GM21390 (cell line): Measurements from ENCODE around the gene SRPK2.

Experiments
- ATAC-seq: cut with Tn5 transposase; IDR thresholded peaks from one replicate; pipeline ENCODE4 v1.9.1; 2021; ENCODE audit not compliant: unreplicated experiment

The SRPK2 gene

DNA sequence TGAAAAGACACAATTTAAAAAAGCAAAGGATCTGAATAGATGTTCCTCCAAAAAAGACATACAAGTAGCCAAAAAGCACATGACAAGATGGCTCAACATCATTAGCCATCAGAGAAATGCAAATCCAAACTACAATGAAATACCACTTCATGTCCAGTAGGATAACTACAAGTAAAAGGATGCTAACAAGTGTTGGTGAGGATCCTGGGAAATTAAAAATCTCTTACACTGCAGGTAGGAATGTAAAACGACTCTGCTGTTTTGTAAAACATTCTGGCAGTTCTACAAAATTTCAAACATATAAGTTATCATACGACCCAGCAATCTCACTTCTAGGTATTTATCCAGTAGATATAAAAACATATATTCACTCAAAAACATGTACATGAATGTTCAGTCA, 161.3 kb downstream of the SRPK2 start:
- ATAC-seq: no peak

DNA sequence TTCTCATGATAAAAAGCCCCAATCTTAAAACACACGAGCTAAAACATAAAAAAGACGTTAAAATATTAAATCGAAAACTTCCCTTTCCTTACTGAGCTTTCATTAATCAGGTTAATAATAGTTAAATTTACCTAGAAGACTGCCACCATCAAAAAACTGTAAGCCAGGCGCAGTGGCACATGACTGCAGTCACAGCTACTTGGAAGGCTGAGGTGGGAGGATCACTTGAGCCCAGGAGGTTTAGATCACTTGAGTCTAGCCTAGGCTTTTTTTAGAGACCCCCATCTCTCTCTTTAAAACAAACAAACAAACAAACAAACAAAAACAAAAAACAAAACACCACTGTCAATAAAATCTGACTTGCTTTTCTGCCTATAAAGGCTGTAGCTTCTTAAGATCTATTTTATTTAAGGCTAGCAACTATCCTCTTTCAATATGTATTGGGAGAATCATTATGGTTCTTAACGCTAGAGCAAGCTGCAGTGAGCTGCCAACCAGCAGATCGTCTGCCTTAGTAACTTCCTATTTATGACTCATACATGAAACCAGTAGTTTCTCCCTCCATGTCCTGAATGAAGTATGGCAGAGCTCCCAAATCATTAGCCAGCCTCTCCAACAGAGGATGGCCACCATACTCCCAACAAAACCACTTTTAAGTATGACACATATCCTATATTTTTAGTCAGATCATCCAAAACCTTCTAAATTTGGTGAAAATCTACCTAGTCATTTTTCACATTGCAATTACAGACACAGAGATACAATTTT, 163.7 kb downstream of the SRPK2 start:
- ATAC-seq: peak; percentile 91

DNA sequence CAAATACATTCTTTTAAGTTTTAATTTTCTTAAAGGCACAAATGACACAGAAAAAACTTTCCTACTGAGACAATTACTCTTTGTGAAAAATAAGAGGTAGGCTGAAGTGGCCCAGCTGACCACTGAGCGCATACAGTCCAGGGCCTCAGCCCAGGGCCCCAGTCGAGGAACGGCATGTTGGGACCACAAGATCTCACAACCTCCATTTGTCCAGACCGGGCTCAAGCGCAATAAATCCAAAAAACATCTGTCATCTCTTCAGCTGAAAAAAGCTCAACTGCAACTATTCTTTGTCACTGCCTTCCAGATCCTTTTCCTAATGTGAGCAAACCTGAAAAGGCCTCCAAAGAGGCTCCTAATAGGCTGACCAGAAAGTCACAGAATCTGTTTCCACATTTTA, 165.8 kb downstream of the SRPK2 start:
- no peak for ATAC-seq

GRCh38 chr7:105219771-105220160, 169.0 kb downstream of the SRPK2 start:
- no peak for ATAC-seq

DNA sequence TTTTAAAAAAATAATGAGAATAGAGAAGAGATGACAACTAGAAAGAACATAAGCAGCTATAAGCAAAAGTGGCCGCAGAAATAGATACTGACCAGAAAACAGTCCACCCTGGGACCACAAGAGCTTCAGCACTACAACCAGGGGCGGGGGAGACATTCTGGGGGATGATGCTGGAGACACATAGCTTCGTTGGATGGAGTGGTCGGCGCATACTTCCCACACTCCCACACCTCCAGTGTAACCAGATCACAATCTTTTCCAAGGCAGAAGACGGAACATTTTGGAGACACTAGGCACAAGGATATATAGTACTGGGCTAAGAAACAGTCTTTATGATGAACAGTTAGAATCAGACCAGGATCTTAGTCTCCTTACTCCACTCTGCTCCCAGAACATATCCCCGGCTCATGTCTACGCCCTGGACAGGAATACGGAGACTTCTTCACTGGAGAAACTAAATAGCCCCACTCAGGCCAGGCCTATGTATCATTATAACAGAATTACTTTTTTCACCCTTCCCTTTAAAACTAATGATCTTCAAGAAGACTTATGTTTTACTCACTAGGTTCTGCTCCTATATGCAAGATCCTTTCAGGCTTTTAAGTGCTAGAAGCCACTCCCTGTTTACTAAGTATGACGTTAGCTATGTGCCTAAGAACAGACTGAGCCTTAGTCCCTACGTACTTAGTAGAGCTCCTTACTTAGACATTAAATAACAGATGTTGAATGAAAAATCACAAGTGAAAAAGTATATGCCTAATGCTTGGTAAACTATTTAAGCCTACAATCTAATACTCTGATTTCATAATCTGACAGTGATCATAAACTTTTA, 169.6 kb downstream of the SRPK2 start:
- ATAC-seq: no peak

DNA sequence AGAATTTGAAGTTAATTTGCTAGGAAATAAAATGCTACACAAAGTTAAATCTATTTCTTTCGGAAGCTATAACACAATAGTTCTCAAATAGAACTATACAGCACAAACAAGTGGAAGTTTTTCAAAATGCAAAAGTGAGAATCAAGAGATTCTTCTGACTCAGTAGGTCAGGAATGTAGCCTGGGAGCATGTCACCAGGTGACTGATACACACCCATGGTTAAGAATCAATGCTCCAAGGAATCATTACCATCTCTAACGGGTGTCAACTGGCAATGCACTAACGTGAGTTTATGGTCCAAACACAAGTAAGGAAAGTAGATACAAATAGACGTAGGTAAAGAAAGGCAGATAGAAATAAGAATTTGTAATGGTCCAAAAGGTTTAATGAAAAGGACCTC, 170.5 kb downstream of the SRPK2 start:
- ATAC-seq: no peak

GRCh38 chr7:105216786-105217185, 171.9 kb downstream of the SRPK2 start:
- ATAC-seq: no peak

DNA sequence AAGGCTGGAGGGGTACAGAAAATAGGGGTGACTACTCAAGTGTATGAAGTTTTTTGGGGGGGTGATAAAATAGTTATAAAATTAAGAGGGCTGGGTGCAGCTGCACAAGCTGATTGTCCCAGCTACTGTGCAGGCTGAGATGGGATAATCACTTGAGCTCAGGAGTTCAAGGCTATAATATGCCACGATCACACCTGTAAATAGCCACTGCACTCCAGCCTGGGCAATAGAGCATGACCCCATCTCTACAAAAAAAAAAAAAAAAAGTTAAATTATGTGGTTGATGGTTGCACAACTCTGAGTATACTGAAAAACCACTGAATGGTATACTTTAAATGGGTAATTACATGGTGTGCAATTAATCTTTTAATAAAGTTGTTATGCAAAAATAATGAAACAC, 172.9 kb downstream of the SRPK2 start:
- no peak for ATAC-seq

DNA sequence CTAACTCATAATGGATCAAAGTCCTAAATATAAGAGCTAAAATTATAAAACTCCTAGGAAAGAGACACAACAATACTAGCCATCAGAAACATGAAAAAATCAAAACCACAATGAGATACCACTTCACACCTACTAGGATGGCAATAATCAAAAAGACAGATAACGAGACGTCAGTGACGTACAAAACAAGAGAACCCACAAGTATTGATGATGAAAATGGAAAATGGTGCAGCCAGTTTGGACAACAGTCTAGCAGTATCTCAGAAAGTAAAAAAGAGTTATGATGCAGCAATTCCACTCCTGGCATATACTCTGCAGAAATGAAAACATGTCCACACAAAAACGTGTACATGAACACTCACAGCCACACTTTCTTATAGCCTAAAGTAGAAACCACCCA, 173.5 kb downstream of the SRPK2 start:
- ATAC-seq: no peak

- ATAC-seq: no peak
These were observed 175.1 kb downstream of the SRPK2 start for GRCh38 chr7:105213611-105214010.

- no peak for ATAC-seq
These were observed 176.5 kb downstream of the SRPK2 start for GRCh38 chr7:105212212-105212611.

DNA sequence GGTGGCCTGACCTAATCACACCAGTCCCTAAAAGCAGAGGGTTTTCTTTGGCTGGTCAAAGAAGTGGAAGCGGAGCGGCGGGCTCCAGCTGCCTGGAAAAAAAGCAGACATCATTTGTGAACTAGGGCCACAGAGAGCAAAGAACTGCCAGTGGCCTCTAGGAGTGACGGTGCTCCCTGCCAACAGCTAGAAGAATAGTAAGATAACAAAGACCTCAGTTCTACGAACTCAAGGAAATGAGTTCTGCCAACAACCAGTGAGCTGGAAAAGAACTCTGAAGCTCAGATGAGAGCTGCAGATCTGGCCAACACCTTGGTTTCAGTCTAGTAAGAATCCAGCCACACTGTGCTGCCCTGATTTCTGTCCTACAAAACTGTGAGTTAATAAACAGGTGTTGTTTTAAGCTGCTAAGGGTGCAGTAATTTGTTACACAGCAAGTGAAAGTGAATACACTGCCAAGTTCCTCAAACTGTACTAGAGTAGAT, 178.0 kb downstream of the SRPK2 start:
- ATAC-seq: peak; percentile 88

- ATAC-seq: no peak
These were observed 178.9 kb downstream of the SRPK2 start for GRCh38 chr7:105209870-105210269.

DNA sequence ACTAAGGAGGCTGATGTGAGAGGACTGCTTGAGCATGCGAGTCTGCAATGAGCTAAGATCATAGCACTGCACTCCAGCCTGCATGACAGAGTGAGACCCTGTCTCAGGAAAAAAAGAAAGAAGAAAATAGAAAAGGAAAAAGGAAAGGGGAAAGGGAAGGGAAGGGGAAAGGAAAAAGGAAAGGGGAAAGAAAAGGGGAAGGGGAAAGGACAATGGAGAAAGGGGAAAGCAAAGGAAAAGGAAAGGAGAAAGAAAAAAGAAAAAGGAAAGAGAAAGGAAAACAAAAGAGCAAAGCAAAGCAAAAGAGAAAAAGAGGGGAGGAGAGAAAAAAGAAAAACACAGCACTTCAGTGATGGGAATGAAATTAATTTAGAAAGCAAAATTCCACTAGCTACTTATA, 179.3 kb downstream of the SRPK2 start:
- ATAC-seq: no peak

DNA sequence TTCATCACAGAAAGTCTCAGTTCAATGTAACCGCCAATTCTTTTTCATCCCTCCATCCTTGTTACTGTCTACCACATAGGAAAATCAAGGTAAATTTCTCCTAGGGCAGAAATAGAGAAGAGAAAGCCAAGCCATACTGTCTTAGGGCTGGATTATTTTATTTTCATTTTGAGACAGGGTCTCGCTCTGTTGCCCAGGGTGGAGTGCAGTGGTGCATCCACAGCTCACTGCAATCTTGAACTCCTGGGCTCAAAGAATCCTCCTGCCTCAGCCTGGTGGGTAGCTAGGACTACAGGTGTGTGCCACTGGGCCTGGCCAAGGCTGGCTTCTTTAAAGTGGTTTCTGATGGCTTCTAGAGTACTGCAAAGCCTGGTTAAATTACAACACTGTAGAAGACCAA, 181.7 kb downstream of the SRPK2 start:
- no peak for ATAC-seq

DNA sequence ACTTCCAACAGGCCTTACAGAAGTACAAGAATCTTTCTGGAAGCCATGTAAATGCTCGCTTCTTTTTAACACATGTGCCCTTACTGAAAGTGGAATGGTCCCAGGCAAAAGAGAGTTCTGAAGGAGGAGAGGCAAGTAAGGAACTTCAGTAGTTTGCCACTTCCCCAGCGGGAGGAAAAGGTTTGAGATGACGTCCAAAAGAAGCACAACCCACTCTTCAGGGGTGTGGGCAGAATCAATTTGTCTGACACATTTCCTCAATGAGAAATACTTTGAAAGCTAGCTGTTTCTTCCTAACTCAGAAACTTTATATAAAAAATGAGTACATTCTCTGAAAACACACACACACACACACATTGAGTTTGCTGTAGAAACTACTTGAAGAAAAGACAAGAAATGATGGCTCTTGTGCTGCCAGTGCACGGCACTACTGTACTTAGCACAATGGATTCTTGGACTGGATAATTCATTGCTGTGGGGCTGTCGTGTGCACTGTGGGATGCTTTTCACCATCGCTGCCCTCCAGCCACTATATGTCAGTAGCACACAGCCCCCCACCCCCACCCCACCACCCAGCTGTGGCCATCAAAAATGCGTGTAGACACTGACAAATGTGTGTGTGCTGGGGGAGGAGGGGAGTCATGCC, 183.0 kb downstream of the SRPK2 start:
- no peak for ATAC-seq

DNA sequence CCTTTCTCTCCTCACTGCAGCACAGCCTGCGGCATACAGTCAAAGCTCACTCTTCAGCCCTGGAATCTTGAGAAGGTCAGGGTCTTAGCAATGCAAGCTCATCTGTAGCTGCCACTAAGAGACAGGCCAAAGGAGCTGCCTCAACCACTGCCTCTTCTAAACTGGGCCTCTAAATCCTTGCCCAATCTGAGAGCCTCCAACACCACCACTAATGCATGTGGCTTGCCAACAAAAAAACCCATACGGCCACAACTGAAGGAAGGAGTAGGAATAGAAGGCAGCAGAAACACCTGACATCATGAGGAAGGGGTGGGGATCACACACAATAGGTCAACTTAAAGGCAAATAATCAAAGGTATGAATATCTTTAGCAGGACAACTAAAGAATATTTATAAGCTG, 183.8 kb downstream of the SRPK2 start:
- ATAC-seq: no peak

- no peak for ATAC-seq
These were observed 184.2 kb downstream of the SRPK2 start for GRCh38 chr7:105204520-105204919.

DNA sequence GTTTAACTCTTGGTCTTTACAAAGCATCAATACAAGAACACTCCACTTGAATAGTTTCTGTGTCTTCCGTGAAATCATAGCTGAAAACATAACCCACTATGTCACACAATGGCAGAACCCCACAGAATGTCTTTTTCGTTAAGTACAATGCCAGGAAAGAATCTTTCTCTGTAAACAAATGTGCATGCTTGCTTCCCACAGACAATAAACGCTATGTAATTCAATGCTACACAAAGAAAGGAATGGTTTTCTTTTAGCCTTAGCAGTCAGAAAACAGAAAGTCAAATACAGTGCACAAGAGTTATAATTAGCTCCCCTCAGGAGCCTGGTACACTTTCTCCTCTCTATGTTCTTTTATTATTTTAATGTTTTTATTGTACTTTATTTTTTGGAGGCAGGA, 186.1 kb downstream of the SRPK2 start:
- ATAC-seq: no peak

GRCh38 chr7:105199386-105199785, 189.3 kb downstream of the SRPK2 start:
- ATAC-seq: no peak

DNA sequence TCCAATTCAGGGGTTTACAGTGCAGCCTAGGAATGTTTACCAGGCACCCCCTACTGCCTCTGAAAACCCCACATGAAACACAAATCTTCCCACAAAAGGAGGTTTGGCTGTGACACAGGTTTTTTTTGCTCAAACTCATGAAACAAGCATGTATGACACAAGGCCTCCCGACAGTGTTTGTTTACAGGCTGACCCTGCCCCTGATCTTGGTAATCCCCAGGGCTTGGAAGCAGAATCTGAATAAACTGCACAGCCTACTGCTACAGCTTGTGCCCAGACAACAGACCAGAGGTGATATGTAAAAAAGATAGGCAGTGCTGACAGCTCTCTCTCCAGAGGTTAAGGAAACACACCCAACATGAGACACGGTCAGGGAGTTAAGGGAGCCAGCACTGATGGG, 190.5 kb downstream of the SRPK2 start:
- ATAC-seq: no peak

- no peak for ATAC-seq
These were observed 192.2 kb downstream of the SRPK2 start for GRCh38 chr7:105196473-105196872.
